Hematopoietic multipotent progenitor cell treated with erythropoietin and hydrocortisone succinate and interleukin-3 and kit ligand, for 6 days (in vitro differentiated cells): ENCODE results near the gene UNC5CL.

Source experiments
- DNase-seq: peaks from one replicate; pipeline ENCODE4 v3.0.0-alpha.2; 2015

UNC5CL gene

GRCh38 chr6:41061196-41061726 is 22.2 kb upstream of the UNC5CL start:
- DNase-seq: no peak

GRCh38 chr6:41059556-41059955 is 20.5 kb upstream of the UNC5CL start:
- DNase-seq: no peak

GRCh38 chr6:41058783-41059181 is 19.8 kb upstream of the UNC5CL start:
- DNase-seq: no peak

- DNase-seq: no peak
Observed at GRCh38 chr6:41056768-41057490, 17.9 kb upstream of the UNC5CL start.

GRCh38 chr6:41055149-41055548 is 16.1 kb upstream of the UNC5CL start:
- DNase-seq: no peak

GRCh38 chr6:41054511-41054910 is 15.5 kb upstream of the UNC5CL start:
- DNase-seq: no peak

GRCh38 chr6:41053041-41053440 is 14.0 kb upstream of the UNC5CL start, which contains the start of gene APOBEC2:
Gene APOBEC2, plus strand, starts transcription at chr6:41053202. Its CDS starts 146 bp downstream, at chr6:41053348.
- no peak for DNase-seq

GRCh38 chr6:41051873-41052272 is 12.9 kb upstream of the UNC5CL start:
- DNase-seq: peak; percentile 57

GRCh38 chr6:41050536-41050935 is 11.5 kb upstream of the UNC5CL start:
- DNase-seq: peak; percentile 61

GRCh38 chr6:41049955-41050354 is 10.9 kb upstream of the UNC5CL start:
- no peak for DNase-seq

- DNase-seq: no peak
Observed at GRCh38 chr6:41049521-41049920, 10.5 kb upstream of the UNC5CL start.

GRCh38 chr6:41047745-41048732 is 9.0 kb upstream of the UNC5CL start:
- DNase-seq: no peak

GRCh38 chr6:41047306-41047705 is 8.3 kb upstream of the UNC5CL start:
- no peak for DNase-seq

GRCh38 chr6:41046084-41046483 is 7.1 kb upstream of the UNC5CL start:
- DNase-seq: no peak

- no peak for DNase-seq
Observed at GRCh38 chr6:41045664-41046063, 6.6 kb upstream of the UNC5CL start.

- DNase-seq: no peak
Observed at GRCh38 chr6:41043151-41043550, 4.1 kb upstream of the UNC5CL start.

GRCh38 chr6:41042226-41043055 is 3.4 kb upstream of the UNC5CL start, which contains the start of gene TSPO2:
Gene TSPO2, plus strand, starts transcription at chr6:41042467. Its CDS starts 519 bp downstream, at chr6:41042986.
- DNase-seq: peak; percentile 89

- DNase-seq: peak; percentile 71
Observed at GRCh38 chr6:41040940-41041536, 2.0 kb upstream of the UNC5CL start.

- peak; percentile 72 for DNase-seq
Observed at GRCh38 chr6:41040101-41040939, 1.3 kb upstream of the UNC5CL start.

- DNase-seq: no peak
Observed at GRCh38 chr6:41038205-41038604, 816 bp downstream of the UNC5CL start.
